GM23248 (cell line): ENCODE data around the gene MOGAT2.

ENCODE experiments used
- EZH2 ChIP-seq: fragments of 200-600 bp; sonication (generic); IDR thresholded peaks from 2 replicates; pipeline ENCODE4 v1.6.1; 2018; ENCODE audit warnings: antibody characterized with exemption, mild to moderate bottlenecking; ENCODE audit not compliant: insufficient read depth, poor library complexity, severe bottlenecking
- EZH2phosphoT487 ChIP-seq: fragments of 200-600 bp; sonication (generic); IDR thresholded peaks from 2 replicates; pipeline ENCODE4 v1.6.1; 2018; ENCODE audit warnings: antibody characterized with exemption, moderate library complexity, mild to moderate bottlenecking, low read depth; ENCODE audit not compliant: insufficient read depth

DNA sequence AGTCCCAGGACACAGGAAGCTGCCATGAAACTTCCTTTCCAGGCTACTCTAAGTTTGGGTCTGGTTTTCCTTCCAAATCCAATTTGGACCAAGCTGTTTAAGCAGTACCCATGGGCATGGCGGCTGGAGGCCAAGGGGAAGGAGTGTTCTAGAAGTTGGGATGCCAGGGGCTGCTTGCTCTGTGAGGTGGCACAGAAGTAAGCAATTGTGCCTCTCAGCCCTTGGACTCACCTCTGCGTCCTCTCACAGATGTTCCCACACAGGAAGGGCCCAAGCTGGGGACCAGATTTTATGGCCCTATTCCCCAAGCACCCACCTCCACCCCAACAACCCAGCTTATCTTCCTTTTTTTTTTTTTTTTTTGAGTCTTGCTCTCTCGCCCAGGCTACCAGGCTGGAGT is 47.5 kb downstream of the MOGAT2 start:
- TF ChIP-seq EZH2 (no peak), EZH2phosphoT487 (no peak)
